GM12892 (cell line): ENCODE measurements around the gene LSM14A.

Source experiments
- POLR2A ChIP-seq: IDR thresholded peaks from 2 replicates; pipeline ENCODE4 v1.6.1; 2011; ENCODE audit warnings: low read depth, low read length, control low read depth
- TAF1 ChIP-seq: IDR thresholded peaks from 2 replicates; pipeline ENCODE4 v1.6.1; 2011; ENCODE audit warnings: low read depth, mild to moderate bottlenecking, control low read depth, low read length, borderline replicate concordance

- TF ChIP-seq POLR2A = no peak
- no peak for TF ChIP-seq TAF1
These were observed 16.1 kb downstream of the LSM14A start for GRCh38 chr19:34188408-34188807.
